ENCODE measurements around the gene ARID1B. TPM values are rescaled to one million over a fixed set of nuclear protein-coding genes. Genes with fewer than 3 reads are reported as not detected.

Gene ARID1B
- total RNA-seq, 1 experiment from 2014 or later, result 24.2 TPM

GRCh38 chr6:157126183-157127098 is 349.3 kb downstream of the ARID1B start:
- Histone ChIP-seq H3K9me2 (replicated peaks; ENCODE audit: low read length) (no peaks in the 10 kb centered on the region), H3K4me3 (ENCODE audit: low read length) (no peak overlapping the region), H3K4me1 (ENCODE audit: insufficient read depth, low read length) (no peaks in the 10 kb centered on the region), H3K36me3 (ENCODE audit: low read depth, low read length) (no peaks in the 10 kb centered on the region), H3K27me3 (ENCODE audit: low read length) (no peaks in the 10 kb centered on the region), H3K4me2 (ENCODE audit: low read length) (no peak overlapping the region), H2AFZ (ENCODE audit: low read length) (no peak overlapping the region), H4K20me1 (ENCODE audit: low read length) (no peaks in the 10 kb centered on the region), H3F3A (ENCODE audit: low read length, unreplicated experiment) (no peaks in the 10 kb centered on the region), H3K9me3 (ENCODE audit: low read length) (no peaks in the 10 kb centered on the region), H3K27ac (ENCODE audit: low read length) (no peak overlapping the region), H3K79me2 (ENCODE audit: low read length) (no peaks in the 10 kb centered on the region), H3K9ac (ENCODE audit: low read length) (no peak overlapping the region)
- TF ChIP-seq EZH2phosphoT487 (IDR thresholded peaks at IDR 0.05; ENCODE audit: borderline replicate concordance, low read length), result no peak
- TF ChIP-seq CTCF (conservative IDR thresholded peaks at IDR 0.05; ENCODE audit: low read depth, low read length), result no peak
- no peak for TF ChIP-seq EZH2 (IDR thresholded peaks at IDR 0.05; ENCODE audit: low read length, unreplicated experiment)
- intact Hi-C loops (cut with micrococcal nuclease), result no loop called here
- ChIA-PET CTCF (no interaction called here), POLR2A (ENCODE audit: unreplicated experiment) (no interaction called here)
- BruUV-seq (replicated peaks), result no TSS peak
- ATAC-seq (no peak), DNase-seq (no peak)

GRCh38 chr6:157128235-157128775 is 351.1 kb downstream of the ARID1B start:
- no peak for ATAC-seq
- no peak overlapping the region for H3K27ac ChIP-seq (ENCODE audit: low read length)
- no peaks in the 10 kb centered on the region for H3K36me3 ChIP-seq (ENCODE audit: low read depth, low read length)
- no peak overlapping the region for H2AFZ ChIP-seq (ENCODE audit: low read length)
- POLR2A ChIA-PET (ENCODE audit: unreplicated experiment), result no interaction called here
- TF ChIP-seq CTCF (conservative IDR thresholded peaks at IDR 0.05; ENCODE audit: low read depth, low read length) (no peak), EZH2 (IDR thresholded peaks at IDR 0.05; ENCODE audit: low read length, unreplicated experiment) (no peak), EZH2phosphoT487 (IDR thresholded peaks at IDR 0.05; ENCODE audit: borderline replicate concordance, low read length) (no peak)
- H3F3A ChIP-seq (ENCODE audit: low read length, unreplicated experiment), result no peaks in the 10 kb centered on the region
- no peaks in the 10 kb centered on the region for H3K4me1 ChIP-seq (ENCODE audit: insufficient read depth, low read length)
- BruUV-seq (replicated peaks), result no TSS peak
- no peaks in the 10 kb centered on the region for H4K20me1 ChIP-seq (ENCODE audit: low read length)
- H3K4me2 ChIP-seq (ENCODE audit: low read length), result no peak overlapping the region
- no peak overlapping the region for H3K9ac ChIP-seq (ENCODE audit: low read length)
- intact Hi-C loops (cut with micrococcal nuclease), result no loop called here
- H3K79me2 ChIP-seq (ENCODE audit: low read length), result no peaks in the 10 kb centered on the region
- H3K9me2 ChIP-seq (replicated peaks; ENCODE audit: low read length), result no peaks in the 10 kb centered on the region
- no peaks in the 10 kb centered on the region for H3K9me3 ChIP-seq (ENCODE audit: low read length)
- DNase-seq, result no peak
- CTCF ChIA-PET, result interaction anchor here (0.6 kb wide), 1 partner anchor 160 kb away, joined by 5 read pairs; no protein-coding TSS in a partner anchor
- no peak overlapping the region for H3K4me3 ChIP-seq (ENCODE audit: low read length)
- H3K27me3 ChIP-seq (ENCODE audit: low read length), result no peaks in the 10 kb centered on the region

GRCh38 chr6:157131250-157131649 is 354.1 kb downstream of the ARID1B start:
- no peak for DNase-seq
- Histone ChIP-seq H3K4me1 (ENCODE audit: insufficient read depth, low read length) (no peaks in the 10 kb centered on the region), H3K4me2 (ENCODE audit: low read length) (no peak overlapping the region), H4K20me1 (ENCODE audit: low read length) (no peaks in the 10 kb centered on the region), H3K27me3 (ENCODE audit: low read length) (no peaks in the 10 kb centered on the region), H3K9ac (ENCODE audit: low read length) (no peak overlapping the region), H3K36me3 (ENCODE audit: low read depth, low read length) (no peaks in the 10 kb centered on the region), H2AFZ (ENCODE audit: low read length) (no peak overlapping the region), H3K9me2 (replicated peaks; ENCODE audit: low read length) (no peaks in the 10 kb centered on the region), H3K9me3 (ENCODE audit: low read length) (no peaks in the 10 kb centered on the region), H3F3A (ENCODE audit: low read length, unreplicated experiment) (no peaks in the 10 kb centered on the region), H3K27ac (ENCODE audit: low read length) (no peak overlapping the region), H3K4me3 (ENCODE audit: low read length) (no peak overlapping the region), H3K79me2 (ENCODE audit: low read length) (no peaks in the 10 kb centered on the region)
- TF ChIP-seq EZH2 (IDR thresholded peaks at IDR 0.05; ENCODE audit: low read length, unreplicated experiment) (no peak), CTCF (conservative IDR thresholded peaks at IDR 0.05; ENCODE audit: low read depth, low read length) (no peak), EZH2phosphoT487 (IDR thresholded peaks at IDR 0.05; ENCODE audit: borderline replicate concordance, low read length) (no peak)
- no peak for ATAC-seq
- ChIA-PET POLR2A (ENCODE audit: unreplicated experiment) (no interaction called here), CTCF (no interaction called here)
- intact Hi-C loops (cut with micrococcal nuclease), result no loop called here
- BruUV-seq (replicated peaks), result no TSS peak
